ENCODE data around the gene DUSP15. TPM values are rescaled to one million over a fixed set of nuclear protein-coding genes. Genes with fewer than 3 reads are reported as not detected.
"Not testable (repeated sequence)": the region's sequence is repeated elsewhere in the genome, so short reads cannot be mapped to it uniquely, and the experiment has no call there.

DUSP15 gene
- total RNA-seq, 4 donors from 2014 or later: 31.8 to 61.3 (median 44.6) TPM

DNA sequence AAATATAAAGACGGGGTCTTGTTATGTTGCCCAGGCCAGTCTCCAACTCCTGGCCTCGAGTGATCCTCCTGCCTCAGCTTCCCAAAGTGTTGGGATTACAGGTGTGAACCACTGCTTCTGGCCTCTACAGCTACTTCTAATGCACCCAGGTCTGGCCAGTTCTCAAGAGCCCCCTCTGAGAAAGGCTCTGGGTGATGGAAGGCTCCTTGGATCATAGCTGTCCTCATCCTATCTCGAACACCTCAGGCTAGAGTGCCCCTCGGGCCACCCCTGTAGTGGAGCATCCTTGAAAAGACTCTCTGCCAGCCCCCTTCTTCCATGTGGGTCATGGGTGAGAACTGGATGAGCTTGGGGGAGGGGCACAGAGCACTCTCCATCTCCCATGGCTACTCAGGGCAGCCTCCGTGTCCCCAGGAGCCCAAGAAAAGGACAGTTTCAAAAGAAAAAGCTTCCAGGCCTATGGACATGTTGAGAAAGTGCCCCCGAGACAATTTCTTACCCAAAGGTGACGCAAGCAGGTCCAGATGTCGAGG, 51.9 kb downstream of the DUSP15 start:
- no peaks in the 10 kb centered on the region for H3K27me3 ChIP-seq
- 90 to 93% methylated on average over 8 of the region's 8 CpGs for WGBS, 2 donors
- peaks cover 0 to 25% (median 6%) of the 10 kb centered on the region in 4 donors for H3K4me1 ChIP-seq
- H3K36me3 ChIP-seq: no peaks in the 10 kb centered on the region
- H3K4me3 ChIP-seq: no peak overlapping the region
- TF ChIP-seq, protein P1, sequence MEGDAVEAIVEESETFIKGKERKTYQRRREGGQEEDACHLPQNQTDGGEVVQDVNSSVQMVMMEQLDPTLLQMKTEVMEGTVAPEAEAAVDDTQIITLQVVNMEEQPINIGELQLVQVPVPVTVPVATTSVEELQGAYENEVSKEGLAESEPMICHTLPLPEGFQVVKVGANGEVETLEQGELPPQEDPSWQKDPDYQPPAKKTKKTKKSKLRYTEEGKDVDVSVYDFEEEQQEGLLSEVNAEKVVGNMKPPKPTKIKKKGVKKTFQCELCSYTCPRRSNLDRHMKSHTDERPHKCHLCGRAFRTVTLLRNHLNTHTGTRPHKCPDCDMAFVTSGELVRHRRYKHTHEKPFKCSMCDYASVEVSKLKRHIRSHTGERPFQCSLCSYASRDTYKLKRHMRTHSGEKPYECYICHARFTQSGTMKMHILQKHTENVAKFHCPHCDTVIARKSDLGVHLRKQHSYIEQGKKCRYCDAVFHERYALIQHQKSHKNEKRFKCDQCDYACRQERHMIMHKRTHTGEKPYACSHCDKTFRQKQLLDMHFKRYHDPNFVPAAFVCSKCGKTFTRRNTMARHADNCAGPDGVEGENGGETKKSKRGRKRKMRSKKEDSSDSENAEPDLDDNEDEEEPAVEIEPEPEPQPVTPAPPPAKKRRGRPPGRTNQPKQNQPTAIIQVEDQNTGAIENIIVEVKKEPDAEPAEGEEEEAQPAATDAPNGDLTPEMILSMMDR (IDR thresholded peaks at IDR 0.05): no peak
- TF ChIP-seq EP300 (IDR thresholded peaks at IDR 0.05) (no peak), POLR2A (IDR thresholded peaks at IDR 0.05) (no peak)
- no peak overlapping the region for H3K27ac ChIP-seq
- no peak for DNase-seq (ENCODE audit: low spot score in 2 of 2)
- no peaks in the 10 kb centered on the region for H3K9me3 ChIP-seq

DNA sequence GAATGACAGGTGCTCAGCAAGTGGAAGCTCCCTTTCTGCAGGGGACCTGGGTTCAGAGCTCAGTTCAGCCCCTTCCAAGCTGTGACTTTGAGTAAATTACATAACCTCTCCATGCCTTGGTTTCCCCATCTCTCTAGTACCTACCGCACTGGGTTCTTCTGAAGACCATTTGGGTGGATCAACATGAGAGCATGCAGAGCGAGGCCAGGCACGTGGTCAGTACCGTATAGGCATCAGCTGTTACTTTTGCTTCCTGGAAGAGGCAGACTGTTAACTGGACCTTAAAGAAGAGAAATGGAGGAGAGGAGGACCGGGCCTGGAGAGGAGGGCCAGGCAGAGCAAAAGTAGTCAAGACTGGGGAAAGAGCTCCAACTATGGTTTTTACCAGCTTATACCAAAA, 52.9 kb downstream of the DUSP15 start:
- H3K9me3 ChIP-seq: no peaks in the 10 kb centered on the region
- peaks cover 0 to 22% (median under 1%) of the 10 kb centered on the region in 4 donors for H3K4me1 ChIP-seq
- DNase-seq (ENCODE audit: low spot score in 2 of 2): no peak
- WGBS, 2 donors: 84 to 95% methylated on average over 5 of the region's 5 CpGs
- no peaks in the 10 kb centered on the region for H3K36me3 ChIP-seq
- no peak overlapping the region for H3K27ac ChIP-seq
- TF ChIP-seq, protein P1 (IDR thresholded peaks at IDR 0.05): no peak
- no peak for TF ChIP-seq EP300 (IDR thresholded peaks at IDR 0.05)
- TF ChIP-seq POLR2A (IDR thresholded peaks at IDR 0.05): no peak
- no peak overlapping the region for H3K4me3 ChIP-seq
- no peaks in the 10 kb centered on the region for H3K27me3 ChIP-seq

DNA sequence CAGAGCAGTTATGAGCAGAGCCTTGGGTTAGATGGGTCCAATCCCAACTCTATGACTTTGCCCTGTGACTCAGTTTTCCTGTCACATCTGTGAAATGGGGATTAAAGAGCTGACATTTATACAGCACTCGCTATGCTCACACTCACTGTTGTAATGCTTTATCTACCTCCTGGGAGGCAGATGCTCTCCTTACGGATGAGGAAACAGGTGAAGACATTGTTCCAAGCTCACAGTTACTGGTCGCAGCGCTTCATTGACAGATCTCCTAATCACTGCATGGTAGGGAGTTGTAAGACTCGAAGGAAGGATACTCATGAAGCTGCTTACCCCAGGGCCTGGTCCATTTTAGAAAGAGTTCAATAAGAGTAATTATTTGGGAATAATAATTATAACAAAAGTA, 54.1 kb downstream of the DUSP15 start:
- DNase-seq (ENCODE audit: low spot score in 2 of 2): no peak
- TF ChIP-seq, protein P1 (IDR thresholded peaks at IDR 0.05): no peak
- TF ChIP-seq EP300 (IDR thresholded peaks at IDR 0.05) (no peak), POLR2A (IDR thresholded peaks at IDR 0.05) (no peak)
- Histone ChIP-seq H3K4me3 (no peak overlapping the region), H3K36me3 (no peaks in the 10 kb centered on the region), H3K27ac (no peak overlapping the region), H3K27me3 (no peaks in the 10 kb centered on the region), H3K4me1 (peaks cover 0 to 27% (median 0%) of the 10 kb centered on the region in 4 donors), H3K9me3 (no peaks in the 10 kb centered on the region)
- WGBS, 2 donors: 89 to 90% methylated on average over 5 of the region's 5 CpGs

DNA sequence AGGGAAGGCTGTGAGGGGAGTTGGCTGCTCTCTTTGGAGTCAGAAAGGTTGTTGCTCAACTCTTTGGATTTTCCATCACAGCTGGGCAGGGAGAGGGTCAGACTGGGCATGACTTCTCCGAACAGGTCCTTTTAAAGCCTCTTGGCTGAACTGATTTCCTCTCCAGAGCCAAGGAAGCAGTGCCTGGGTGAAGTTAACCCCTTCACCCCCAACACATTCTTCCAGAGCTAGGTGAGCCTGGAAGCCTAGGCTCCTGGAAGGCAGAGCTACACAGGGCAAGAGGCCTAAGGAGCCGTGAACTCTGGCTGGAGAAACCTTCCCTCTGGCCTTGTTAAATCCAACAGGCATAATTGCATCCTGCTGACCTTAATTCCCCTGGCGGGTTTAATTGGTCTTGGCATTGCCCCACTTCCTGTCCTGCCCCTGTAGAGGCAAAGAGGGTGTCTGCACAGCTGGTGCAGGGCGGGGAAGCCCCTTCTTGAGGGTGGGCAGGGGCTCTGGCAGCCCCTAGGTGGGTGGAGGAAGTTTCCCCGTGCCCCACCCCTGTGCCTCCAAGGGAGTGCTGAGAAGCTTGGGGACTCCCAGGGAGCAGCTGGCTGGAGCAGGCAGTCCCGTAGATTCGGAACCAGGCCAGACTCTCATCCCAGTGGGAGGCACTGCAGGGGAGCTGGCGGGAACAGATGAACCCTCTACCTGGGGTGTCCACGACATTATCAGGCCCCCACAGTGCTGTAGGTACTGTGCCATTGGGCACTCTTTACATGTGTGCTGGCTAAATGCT, 54.7 kb downstream of the DUSP15 start:
- 36 to 45% methylated on average over 5 to 8 of the region's 9 CpGs for WGBS, 2 donors
- Histone ChIP-seq H3K9me3 (no peaks in the 10 kb centered on the region), H3K4me1 (peaks cover 0 to 27% (median 0%) of the 10 kb centered on the region in 4 donors), H3K27me3 (no peaks in the 10 kb centered on the region), H3K27ac (no peak overlapping the region), H3K4me3 (no peak overlapping the region), H3K36me3 (no peaks in the 10 kb centered on the region)
- TF ChIP-seq, protein P1 (IDR thresholded peaks at IDR 0.05): no peak
- TF ChIP-seq POLR2A (IDR thresholded peaks at IDR 0.05): no peak
- TF ChIP-seq EP300 (IDR thresholded peaks at IDR 0.05): no peak
- DNase-seq (ENCODE audit: low spot score in 2 of 2): no peak

DNA sequence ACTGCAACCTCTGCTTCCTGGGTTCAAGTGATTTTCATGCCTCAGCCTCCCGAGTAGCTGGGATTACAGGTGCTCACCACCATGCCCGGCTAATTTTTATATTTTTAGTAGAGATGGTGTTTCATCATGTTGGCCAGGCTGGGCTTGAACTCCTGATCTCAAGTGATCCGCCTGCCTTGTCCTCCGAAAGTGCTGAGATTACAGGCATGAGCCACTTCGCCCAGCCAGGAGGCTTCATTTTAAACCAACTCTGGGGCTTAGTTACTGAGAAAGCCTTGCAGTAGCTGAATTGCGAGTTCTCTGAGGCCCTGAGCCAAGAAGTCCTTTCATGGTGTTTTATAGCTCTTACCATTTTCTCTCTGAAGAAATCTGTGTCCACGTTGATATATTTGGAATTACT, 56.2 kb downstream of the DUSP15 start:
- peaks cover 0 to 27% (median 0%) of the 10 kb centered on the region in 4 donors for H3K4me1 ChIP-seq
- not testable (repeated sequence) for H3K27me3 ChIP-seq; H3K27ac ChIP-seq; DNase-seq (ENCODE audit: low spot score in 2 of 2); H3K36me3 ChIP-seq; H3K4me3 ChIP-seq; H3K9me3 ChIP-seq
- WGBS, 2 donors: 83 to 87% methylated on average over 7 of the region's 7 CpGs
